Raji (cell line): Measurements from ENCODE around the gene GAS6.

Experiments used
- POLR2A ChIP-seq: IDR thresholded peaks from 2 replicates; pipeline ENCODE4 v1.6.1; 2011; ENCODE audit warnings: low read depth, low read length, control low read depth; ENCODE audit not compliant: insufficient read depth

Gene GAS6

GRCh38 chr13:113851826-113852535 lies 11.9 kb downstream of the GAS6 start:
- TF ChIP-seq POLR2A: no peak

- no peak for TF ChIP-seq POLR2A
Measured at GRCh38 chr13:113851480-113851803, 12.4 kb downstream of the GAS6 start.

DNA sequence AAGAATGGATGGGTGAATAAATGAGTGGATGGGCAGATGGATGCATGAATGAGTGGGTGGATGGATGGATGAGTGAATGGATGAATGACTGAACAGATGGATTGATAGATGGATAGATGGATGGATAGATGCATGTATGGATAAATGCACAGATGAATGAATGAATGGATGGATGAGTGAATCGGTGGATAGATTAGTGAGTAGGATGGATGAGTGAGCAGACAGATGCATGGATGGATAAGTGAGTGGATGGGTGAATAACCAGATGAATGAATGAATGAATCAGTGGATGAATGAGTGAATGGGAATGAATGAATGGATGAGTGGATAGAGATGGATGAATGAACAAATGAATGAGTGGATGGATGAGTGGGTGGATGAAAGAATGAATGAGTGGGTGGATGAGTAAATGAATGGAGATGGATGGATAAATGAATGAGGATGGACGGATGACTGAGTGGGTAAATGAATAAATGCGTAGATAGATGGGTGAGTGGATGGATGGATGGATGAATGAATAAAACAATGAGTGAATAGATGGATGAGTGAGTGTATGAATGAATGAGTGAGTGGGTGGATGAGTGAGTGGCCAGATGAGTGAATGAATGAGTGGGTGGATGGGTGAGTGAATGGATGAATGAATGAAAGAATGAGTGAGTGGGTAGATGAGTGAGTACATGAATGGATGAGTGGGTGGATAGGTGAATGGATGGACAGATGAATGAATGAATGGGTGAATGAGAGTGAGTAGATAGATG lies 13.0 kb downstream of the GAS6 start:
- no peak for TF ChIP-seq POLR2A

GRCh38 chr13:113849981-113850721 lies 13.7 kb downstream of the GAS6 start:
- TF ChIP-seq POLR2A: no peak

DNA sequence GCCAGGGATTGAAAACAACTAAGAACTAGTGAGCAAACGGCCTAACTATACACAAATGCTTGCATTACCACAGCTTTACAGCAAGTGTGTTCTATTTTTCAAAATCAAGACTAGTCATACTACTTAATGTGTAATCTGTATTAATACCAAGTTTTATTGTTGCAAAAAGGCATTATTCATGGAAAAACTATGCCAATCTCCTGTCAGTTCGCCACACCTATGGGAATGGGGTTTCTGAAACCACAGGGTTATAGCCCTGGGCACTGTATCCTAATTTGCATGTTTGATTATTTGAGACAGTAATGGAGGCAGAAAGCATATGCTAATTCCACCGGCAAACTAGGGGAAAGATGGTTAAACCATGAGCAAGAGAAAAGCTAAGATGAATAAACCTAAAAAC lies 14.3 kb downstream of the GAS6 start:
- TF ChIP-seq POLR2A: no peak

GRCh38 chr13:113848431-113849260 lies 15.2 kb downstream of the GAS6 start:
- no peak for TF ChIP-seq POLR2A

DNA sequence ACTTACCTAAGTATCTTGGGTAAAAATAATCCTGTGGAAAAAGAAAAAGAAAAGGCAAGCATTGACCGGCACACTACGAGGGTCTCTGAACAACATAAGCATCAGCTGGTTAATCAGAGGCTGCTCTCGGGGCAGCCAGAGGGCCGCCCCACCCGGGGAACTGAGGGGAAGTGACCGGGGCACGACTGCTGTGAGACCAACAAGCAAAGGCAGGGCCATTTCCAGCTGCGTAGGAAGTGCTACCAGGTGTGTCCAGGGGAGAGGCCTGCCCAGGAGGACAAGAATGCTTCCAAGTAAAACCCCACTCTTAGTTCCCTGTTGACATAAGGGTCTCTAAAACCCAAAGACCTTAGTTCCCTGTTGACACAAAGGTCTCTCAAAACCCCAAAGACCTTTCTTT lies 15.9 kb downstream of the GAS6 start:
- TF ChIP-seq POLR2A: no peak

- TF ChIP-seq POLR2A: no peak
Measured at GRCh38 chr13:113846636-113847318, 17.1 kb downstream of the GAS6 start.

- TF ChIP-seq POLR2A: no peak
Measured at GRCh38 chr13:113845723-113846635, 17.9 kb downstream of the GAS6 start.

DNA sequence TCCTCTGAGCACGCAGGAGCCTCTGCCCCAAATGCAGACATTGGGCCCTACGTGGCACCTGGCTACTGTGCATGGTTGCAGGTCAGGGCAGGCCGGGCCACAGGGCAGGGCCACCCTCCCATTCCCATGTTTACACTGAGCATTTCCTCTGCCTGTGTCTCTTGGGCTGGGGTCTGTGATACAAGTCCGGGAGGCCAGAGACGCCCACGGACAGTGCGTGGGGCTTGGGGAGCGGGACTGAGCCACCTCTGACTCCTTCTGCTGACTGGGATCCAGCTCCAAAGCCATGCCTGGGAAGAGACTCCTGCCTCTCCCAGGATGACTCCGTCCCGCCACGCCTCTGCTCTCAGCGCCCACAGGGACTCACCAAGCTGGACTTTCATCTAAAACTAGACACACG lies 18.8 kb downstream of the GAS6 start:
- TF ChIP-seq POLR2A: no peak

- no peak for TF ChIP-seq POLR2A
Measured at GRCh38 chr13:113843864-113844556, 19.9 kb downstream of the GAS6 start.

- TF ChIP-seq POLR2A: no peak
Measured at GRCh38 chr13:113843063-113843654, 20.7 kb downstream of the GAS6 start.

DNA sequence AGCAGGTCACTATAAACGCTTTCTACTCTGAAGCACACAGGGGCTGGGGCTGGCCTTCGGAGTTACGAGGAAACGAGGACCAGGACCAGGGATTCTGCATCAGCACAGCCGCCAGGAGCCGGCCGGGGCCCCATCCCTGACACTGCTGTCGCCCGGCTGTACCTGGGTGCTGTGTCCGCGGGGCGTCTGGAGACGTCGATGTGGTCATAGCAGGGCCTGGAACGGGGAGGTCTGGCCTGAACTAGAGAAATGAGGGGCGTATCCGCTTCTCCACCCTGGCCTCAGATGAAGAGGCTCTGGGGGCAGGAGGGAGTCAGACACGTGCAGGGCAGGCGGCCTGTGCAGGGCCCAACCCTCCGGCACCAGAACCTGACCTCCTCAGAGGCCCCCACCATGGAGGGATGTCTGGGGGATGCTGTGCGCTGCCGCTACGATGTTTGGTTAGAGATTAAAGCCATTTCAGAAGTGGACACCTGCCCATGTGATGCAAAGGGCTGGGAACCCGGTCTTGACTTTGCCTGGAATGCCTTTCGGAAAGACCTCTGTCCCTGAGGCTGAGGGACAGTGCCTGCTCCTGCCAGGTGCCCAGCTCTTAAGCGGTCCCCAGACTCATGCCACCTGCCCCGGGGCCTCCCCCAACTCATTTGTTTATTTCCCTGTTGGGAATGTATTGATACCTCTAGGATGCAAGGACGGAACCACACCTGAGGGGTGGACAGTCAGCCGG lies 21.4 kb downstream of the GAS6 start:
- no peak for TF ChIP-seq POLR2A

- TF ChIP-seq POLR2A: no peak
Measured at GRCh38 chr13:113841353-113841650, 22.6 kb downstream of the GAS6 start.
